B cell (primary cell): Measurements from ENCODE around the gene MBNL1. TPM values are rescaled to one million over a fixed set of nuclear protein-coding genes. Genes with fewer than 3 reads are reported as not detected.

ENCODE experiments used
- ATAC-seq: fragments of 200-7000 bp; cut with Tn5 transposase; one replicate; pipeline ENCODE4 v1.10.0; 2021; ENCODE audit warnings: low read depth, mild to moderate bottlenecking, moderate number of reproducible peaks, moderate library complexity
- CTCF ChIA-PET: fragments of 350-600 bp; sonication (Branson Sonifier 250); formaldehyde crosslinking; loops from one replicate; lab custom pipeline; 2021; ENCODE audit warnings: antibody characterized with exemption, inconsistent platforms; lab: Charles Lee
- POLR2A ChIA-PET: fragments of 350-600 bp; sonication (Branson Sonifier 250); formaldehyde crosslinking; loops from one replicate; lab custom pipeline; 2021; ENCODE audit warnings: antibody characterized with exemption; lab: Charles Lee
- DNase-seq: peaks from one replicate; pipeline ENCODE4 v3.0.0; 2013
- H2AFZ ChIP-seq: 2 replicates; pipeline ENCODE4 v1.6.1; 2012; ENCODE audit warnings: mild to moderate bottlenecking, low read depth, low read length; ENCODE audit not compliant: insufficient read depth, poor library complexity, severe bottlenecking
- H3K27ac ChIP-seq, 2 donors: 1 replicate in 1 of 2; 2 replicates in 1 of 2; pipeline ENCODE4 v1.5.1; 2012 to 2013; ENCODE audit warnings: low read length in 2 of 2, mild to moderate bottlenecking in 2 of 2, moderate library complexity in 1 of 2
- H3K27me3 ChIP-seq, 4 experiments: fragments of 200-600 bp in 1 of 4; sonication (generic) in 1 of 4; replicated peaks in 1 of 4; 1 replicate in 2 of 4; 2 replicates in 2 of 4; pipeline versions ENCODE4 v1.6.1 to v1.7.0; 2013 to 2016; ENCODE audit warnings: low read length in 3 of 4, mild to moderate bottlenecking in 2 of 4, mixed read lengths in 1 of 4, moderate library complexity in 1 of 4; ENCODE audit not compliant: insufficient read depth in 4 of 4, control insufficient read depth in 3 of 4; ENCODE audit errors: control extremely low read depth in 1 of 4
- H3K36me3 ChIP-seq, 2 experiments: replicated peaks in 1 of 2; 1 replicate in 1 of 2; 2 replicates in 1 of 2; pipeline versions ENCODE4 v1.6.1 to v1.7.1; 2013; ENCODE audit warnings: low read length in 1 of 2; ENCODE audit not compliant: insufficient read depth in 2 of 2, control insufficient read depth in 1 of 2; ENCODE audit errors: control extremely low read depth in 1 of 2, extremely low read depth in 1 of 2
- H3K4me1 ChIP-seq, 2 donors: fragments of 200-600 bp in 1 of 2; sonication (generic) in 1 of 2; 1 replicate in 1 of 2; 2 replicates in 1 of 2; pipeline versions ENCODE4 v1.5.1 to v1.6.1; 2013 to 2017; ENCODE audit warnings: low read length in 2 of 2; ENCODE audit not compliant: control insufficient read depth in 2 of 2, insufficient read depth in 2 of 2
- H3K4me2 ChIP-seq: replicated peaks from 2 replicates; pipeline ENCODE3; 2012; ENCODE audit warnings: mild to moderate bottlenecking, low read depth, low read length; ENCODE audit not compliant: poor library complexity, severe bottlenecking
- H3K4me3 ChIP-seq, 5 experiments: fragments of 200-600 bp in 1 of 5; sonication (generic) in 1 of 5; 1 replicate in 3 of 5; 2 replicates in 2 of 5; pipeline versions ENCODE4 v1.5.1 to v1.7.0; 2011 to 2016; ENCODE audit warnings: low read length in 4 of 5, mild to moderate bottlenecking in 4 of 5, low read depth in 2 of 5, control low read depth in 1 of 5, moderate library complexity in 1 of 5; ENCODE audit not compliant: insufficient read depth in 1 of 5; ENCODE audit errors: control extremely low read depth in 1 of 5, extremely low read depth in 1 of 5
- H3K79me2 ChIP-seq: fragments of 200-600 bp; sonication (generic); one replicate; pipeline ENCODE4 v1.6.0; 2016; ENCODE audit warnings: low read length; ENCODE audit not compliant: control insufficient read depth, insufficient read depth
- H3K9ac ChIP-seq: fragments of 200-600 bp; sonication (generic); 2 replicates; pipeline ENCODE4 v1.6.1; 2017; ENCODE audit warnings: mild to moderate bottlenecking, low read length, moderate library complexity
- H3K9me3 ChIP-seq, 3 donors: one replicate each; pipeline versions ENCODE4 v1.6.1 to v1.7.1; 2013; ENCODE audit warnings: low read length in 2 of 3; ENCODE audit not compliant: control insufficient read depth in 2 of 3, insufficient read depth in 1 of 3; ENCODE audit errors: control extremely low read depth in 1 of 3
- H4K20me1 ChIP-seq: 2 replicates; pipeline ENCODE4 v1.6.0; 2012; ENCODE audit warnings: mild to moderate bottlenecking, low read length; ENCODE audit not compliant: insufficient read depth, control insufficient read depth, poor library complexity, severe bottlenecking
- H3K27ac Mint-ChIP-seq: one replicate; pipeline ENCODE4 v1.8.0; 2021; ENCODE audit warnings: mixed read lengths
- H3K27me3 Mint-ChIP-seq: one replicate; pipeline ENCODE4 v1.8.0; 2021; ENCODE audit warnings: mixed read lengths
- H3K4me1 Mint-ChIP-seq: one replicate; pipeline ENCODE4 v1.8.0; 2021; ENCODE audit warnings: mixed read lengths
- H3K4me3 Mint-ChIP-seq: one replicate; pipeline ENCODE4 v1.8.0; 2021; ENCODE audit warnings: mixed read lengths
- H3K9me3 Mint-ChIP-seq: one replicate; pipeline ENCODE4 v1.8.0; 2022; ENCODE audit warnings: mixed read lengths; ENCODE audit not compliant: insufficient read depth
- CTCF ChIP-seq: fragments of 200-600 bp; IDR thresholded peaks from one replicate; pipeline ENCODE4 v1.8.0; 2022; ENCODE audit warnings: antibody characterized with exemption, mild to moderate bottlenecking
- EZH2 ChIP-seq: IDR thresholded peaks from 2 replicates; pipeline ENCODE4 v1.6.1; 2012; ENCODE audit warnings: borderline replicate concordance, low read depth, mild to moderate bottlenecking, moderate library complexity, low read length; ENCODE audit not compliant: insufficient read depth, poor library complexity, severe bottlenecking
- WGBS: methylation state at CpG from one replicate; pipeline ENCODE4 v1.1.5; 2013; ENCODE audit warnings: missing lambda C conversion rate; ENCODE audit not compliant: insufficient coverage; 5-methylcytosine and 5-hydroxymethylcytosine counted together
- intact Hi-C: fragments of 100-400 bp; cut with micrococcal nuclease; formaldehyde crosslinking; loops from one replicate; pipeline ENCODE4 v1.10.0; 2022
- polyA plus RNA-seq: library from polyadenylated mRNA; depleted of rRNA; stranded (reverse); fragments of >200 nt; gene quantifications from 2 replicates; pipeline ENCODE4 v1.2.3, GENCODE V29; 2012
- total RNA-seq, 2 donors: library from RNA; stranded (reverse); fragments of 120-200 nt in 1 of 2; gene quantifications; 1 replicate in 1 of 2; 2 replicates in 1 of 2; pipeline versions ENCODE4 v1.2.3 to v1.2.4, GENCODE V29; 2013 to 2022

MBNL1 gene
- total and polyA plus RNA-seq, 2 donors (not counting 1 experiment from before 2014, with no cell fraction given): 195 to 505 TPM

GRCh38 chr3:152299249-152299976, 30.7 kb downstream of the MBNL1 start:
- 73% methylated on average over 6 of the region's 9 CpGs for WGBS
- H4K20me1 ChIP-seq: peaks cover 45% of the 10 kb centered on the region
- peaks cover 6 to 41% of the 10 kb centered on the region in 2 experiments for H3K36me3 ChIP-seq
- no peaks in the 10 kb centered on the region for H3K9me3 ChIP-seq
- no peak overlapping the region for H2AFZ ChIP-seq
- TF ChIP-seq CTCF: no peak
- TF ChIP-seq EZH2: no peak
- ATAC-seq (peak; percentile 44), DNase-seq (no peak)
- peak overlapping the region; percentile 79 for H3K4me3 Mint-ChIP-seq
- no peak overlapping the region for H3K9ac ChIP-seq
- ChIA-PET POLR2A (interaction anchor here (1.6 kb wide), 1 partner anchor 30 kb away, joined by 8 read pairs; the partner anchor contains the start of gene MBNL1), CTCF (interaction anchor here (1.1 to 2.4 kb wide), 4 partner anchors 55 to 145 kb away, joined by 3 to 14 read pairs (median 4); no protein-coding TSS in a partner anchor)
- peaks cover 100% of the 10 kb centered on the region for H3K79me2 ChIP-seq
- intact Hi-C loops: loop anchor here (2.0 to 10.0 kb wide), 3 partner anchors 15 to 225 kb away; no protein-coding TSS in a partner anchor
- peaks cover 77% of the 10 kb centered on the region for H3K4me1 Mint-ChIP-seq
- H3K27me3 Mint-ChIP-seq: no peaks in the 10 kb centered on the region
- no peaks in the 10 kb centered on the region for H3K27me3 ChIP-seq
- peak overlapping the region; percentile 16 to 61 for H3K27ac ChIP-seq
- H3K4me3 ChIP-seq: peak overlapping the region in 1 of 5 experiments; percentile 47
- H3K9me3 Mint-ChIP-seq: no peaks in the 10 kb centered on the region
- peaks cover 47 to 80% of the 10 kb centered on the region in 2 donors for H3K4me1 ChIP-seq
- peak overlapping the region; percentile 38 for H3K4me2 ChIP-seq
- H3K27ac Mint-ChIP-seq: peak overlapping the region; percentile 86
